DOHH2 (cell line): ENCODE measurements around the gene CD164L2.

ENCODE experiments used
- H3F3A ChIP-seq: fragments of 200-600 bp; sonication (generic), shearing (Covaris generic); 2 replicates; pipeline ENCODE4 v1.6.0; 2016; ENCODE audit warnings: antibody characterized with exemption, mild to moderate bottlenecking; ENCODE audit not compliant: control insufficient read depth, insufficient read depth
- H3K27ac ChIP-seq: fragments of 200-600 bp; sonication (generic); 2 replicates; pipeline ENCODE4 v1.5.1; 2014; ENCODE audit warnings: low read depth, mild to moderate bottlenecking, low read length, moderate library complexity
- H3K27me3 ChIP-seq: fragments of 200-600 bp; sonication (generic); 2 replicates; pipeline ENCODE4 v1.6.1; 2014; ENCODE audit warnings: mild to moderate bottlenecking, low read length, mixed read lengths; ENCODE audit not compliant: control insufficient read depth
- H3K36me3 ChIP-seq: fragments of 200-600 bp; sonication (generic); 2 replicates; pipeline ENCODE4 v1.6.1; 2014; ENCODE audit warnings: mild to moderate bottlenecking, low read length, moderate library complexity, mixed read lengths; ENCODE audit not compliant: control insufficient read depth
- H3K4me1 ChIP-seq: fragments of 200-600 bp; sonication (generic); 2 replicates; pipeline ENCODE4 v1.6.1; 2014; ENCODE audit warnings: mild to moderate bottlenecking, low read length, mixed read lengths; ENCODE audit not compliant: control insufficient read depth
- H3K4me2 ChIP-seq: fragments of 200-600 bp; sonication (generic); 2 replicates; pipeline ENCODE4 v1.6.0; 2014; ENCODE audit warnings: mild to moderate bottlenecking, low read length, moderate library complexity
- H3K4me3 ChIP-seq: fragments of 200-600 bp; sonication (generic); 2 replicates; pipeline ENCODE4 v1.5.1; 2014; ENCODE audit warnings: mild to moderate bottlenecking, low read length, mixed read lengths
- H3K79me2 ChIP-seq: fragments of 200-600 bp; sonication (generic); 2 replicates; pipeline ENCODE4 v1.6.1; 2014; ENCODE audit warnings: mild to moderate bottlenecking, low read length, mixed read lengths; ENCODE audit not compliant: control insufficient read depth
- H3K9me2 ChIP-seq: fragments of 200-600 bp; sonication (generic); replicated peaks from 2 replicates; pipeline ENCODE4 v1.6.1; 2014; ENCODE audit warnings: mild to moderate bottlenecking, low read length, mixed read lengths; ENCODE audit not compliant: control insufficient read depth
- H3K9me3 ChIP-seq: fragments of 200-600 bp; sonication (generic); 2 replicates; pipeline ENCODE4 v1.6.1; 2014; ENCODE audit warnings: antibody characterized with exemption, low read length, mixed read lengths; ENCODE audit not compliant: control insufficient read depth, insufficient read depth
- H4K20me1 ChIP-seq: fragments of 200-600 bp; sonication (generic); 2 replicates; pipeline ENCODE4 v1.6.0; 2014; ENCODE audit warnings: low read depth, mild to moderate bottlenecking, antibody characterized with exemption, low read length, moderate library complexity; ENCODE audit not compliant: control insufficient read depth, insufficient read depth
- CTCF ChIP-seq: fragments of 200-600 bp; sonication (generic); IDR thresholded peaks from one replicate; pipeline ENCODE4 v1.5.1; 2014; ENCODE audit warnings: antibody characterized with exemption, mild to moderate bottlenecking, low read depth, low read length; ENCODE audit not compliant: poor library complexity, severe bottlenecking
- EZH2phosphoT487 ChIP-seq: fragments of 200-600 bp; sonication (generic); IDR thresholded peaks from 2 replicates; pipeline ENCODE4 v1.6.1; 2017; ENCODE audit warnings: borderline replicate concordance, mild to moderate bottlenecking, antibody characterized with exemption, low read length, moderate library complexity, mixed read lengths

The CD164L2 gene

GRCh38 chr1:27348861-27349783 lies 34.0 kb downstream of the CD164L2 start:
- no peak overlapping the region for H3K27ac ChIP-seq
- H3K27me3 ChIP-seq, result no peaks in the 10 kb centered on the region
- H3K9me2 ChIP-seq, result no peaks in the 10 kb centered on the region
- no peaks in the 10 kb centered on the region for H3K36me3 ChIP-seq
- no peaks in the 10 kb centered on the region; the same call in 1 of the 2 replicates for H3K4me1 ChIP-seq
- H3K9me3 ChIP-seq, result no peaks in the 10 kb centered on the region
- no peaks in the 10 kb centered on the region for H4K20me1 ChIP-seq
- no peak for TF ChIP-seq CTCF
- TF ChIP-seq EZH2phosphoT487, result no peak
- no peak overlapping the region for H3K4me3 ChIP-seq
- H3F3A ChIP-seq, result no peaks in the 10 kb centered on the region
- no peak overlapping the region for H3K4me2 ChIP-seq
- no peaks in the 10 kb centered on the region for H3K79me2 ChIP-seq

- H3K9me2 ChIP-seq, result no peaks in the 10 kb centered on the region
- no peaks in the 10 kb centered on the region for H3F3A ChIP-seq
- no peaks in the 10 kb centered on the region for H4K20me1 ChIP-seq
- no peaks in the 10 kb centered on the region for H3K27me3 ChIP-seq
- peaks cover 15% of the 10 kb centered on the region for H3K79me2 ChIP-seq
- TF ChIP-seq EZH2phosphoT487 (no peak), CTCF (no peak)
- no peaks in the 10 kb centered on the region for H3K9me3 ChIP-seq
- no peak overlapping the region for H3K4me3 ChIP-seq
- H3K4me1 ChIP-seq, result peaks cover 20% of the 10 kb centered on the region
- H3K36me3 ChIP-seq, result no peaks in the 10 kb centered on the region
- H3K27ac ChIP-seq, result no peak overlapping the region
- no peak overlapping the region for H3K4me2 ChIP-seq
Measured at GRCh38 chr1:27346991-27347624, 36.0 kb downstream of the CD164L2 start.

GRCh38 chr1:27346357-27346756 lies 36.8 kb downstream of the CD164L2 start:
- H3K27me3 ChIP-seq, result no peaks in the 10 kb centered on the region
- no peak overlapping the region for H3K4me2 ChIP-seq
- TF ChIP-seq EZH2phosphoT487 (no peak), CTCF (no peak)
- H3K4me1 ChIP-seq, result peaks cover 27% of the 10 kb centered on the region
- H3K36me3 ChIP-seq, result no peaks in the 10 kb centered on the region
- H3K9me3 ChIP-seq, result no peaks in the 10 kb centered on the region
- H3K27ac ChIP-seq, result no peak overlapping the region
- H3K9me2 ChIP-seq, result no peaks in the 10 kb centered on the region
- no peak overlapping the region for H3K4me3 ChIP-seq
- H4K20me1 ChIP-seq, result no peaks in the 10 kb centered on the region
- peaks cover 17% of the 10 kb centered on the region for H3K79me2 ChIP-seq
- no peaks in the 10 kb centered on the region for H3F3A ChIP-seq
